Choroid plexus epithelial cell (primary cell): Measurements from ENCODE around the gene KCNQ1.

Source experiments
- DNase-seq: peaks from one replicate; pipeline ENCODE4 v3.0.0-alpha.2; 2010; ENCODE audit warnings: low read depth
- H3K4me3 ChIP-seq: 2 replicates; pipeline ENCODE4 v1.5.1; 2011; ENCODE audit warnings: low read depth, mild to moderate bottlenecking, control low read depth, low read length, moderate library complexity
- TF ChIP-seq, protein P1 (sequence below): conservative IDR thresholded peaks from 2 replicates; pipeline ENCODE4 v1.5.1; 2011; ENCODE audit warnings: low read depth, mild to moderate bottlenecking, control low read depth, inconsistent platforms, low read length, moderate library complexity

The KCNQ1 gene

DNA sequence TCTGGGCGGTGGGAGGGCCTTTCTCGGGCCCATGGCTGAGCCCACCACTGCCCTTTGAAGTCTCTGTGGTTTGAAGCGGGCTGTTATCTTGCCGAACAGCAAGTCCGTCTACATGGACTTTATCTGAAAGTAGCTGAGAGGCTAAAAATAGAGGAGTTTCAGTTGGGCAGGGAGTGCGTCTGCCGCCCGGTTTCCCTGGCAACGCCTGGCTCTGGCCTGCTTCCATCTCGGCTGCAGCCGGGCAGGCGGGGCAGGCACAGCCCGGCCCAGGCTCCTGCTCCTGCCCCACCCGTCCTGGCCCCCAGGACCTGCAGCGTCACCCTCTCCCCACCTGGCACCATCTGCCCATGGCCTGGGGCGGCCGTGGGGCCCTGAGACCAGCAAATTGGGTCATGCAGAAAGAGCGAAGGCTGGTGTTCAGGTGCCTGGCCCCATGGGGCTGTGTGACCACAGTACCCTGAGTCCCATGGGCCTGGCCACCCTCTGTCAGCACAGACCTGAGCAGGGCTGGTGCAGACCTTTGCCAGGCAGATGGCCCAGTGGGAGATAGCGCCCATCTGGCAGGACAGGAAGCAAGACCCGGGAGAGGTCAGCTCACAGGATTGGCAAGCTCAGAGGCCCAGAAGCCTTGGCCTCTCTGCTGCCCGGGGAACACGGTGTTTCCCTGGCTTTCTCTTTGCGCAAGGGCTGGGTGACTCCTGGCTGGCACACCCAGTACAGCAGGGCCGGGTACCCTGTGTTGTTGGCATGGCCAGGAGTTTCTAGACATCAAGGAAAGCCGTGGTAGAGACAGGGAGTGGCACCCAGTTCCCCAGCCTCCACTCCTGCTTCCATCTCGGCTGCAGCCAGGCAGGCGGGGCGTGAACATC lies 334.1 kb downstream of the KCNQ1 start:
- H3K4me3 ChIP-seq: no peak overlapping the region
- DNase-seq: peak; percentile 26
- TF ChIP-seq, protein P1, sequence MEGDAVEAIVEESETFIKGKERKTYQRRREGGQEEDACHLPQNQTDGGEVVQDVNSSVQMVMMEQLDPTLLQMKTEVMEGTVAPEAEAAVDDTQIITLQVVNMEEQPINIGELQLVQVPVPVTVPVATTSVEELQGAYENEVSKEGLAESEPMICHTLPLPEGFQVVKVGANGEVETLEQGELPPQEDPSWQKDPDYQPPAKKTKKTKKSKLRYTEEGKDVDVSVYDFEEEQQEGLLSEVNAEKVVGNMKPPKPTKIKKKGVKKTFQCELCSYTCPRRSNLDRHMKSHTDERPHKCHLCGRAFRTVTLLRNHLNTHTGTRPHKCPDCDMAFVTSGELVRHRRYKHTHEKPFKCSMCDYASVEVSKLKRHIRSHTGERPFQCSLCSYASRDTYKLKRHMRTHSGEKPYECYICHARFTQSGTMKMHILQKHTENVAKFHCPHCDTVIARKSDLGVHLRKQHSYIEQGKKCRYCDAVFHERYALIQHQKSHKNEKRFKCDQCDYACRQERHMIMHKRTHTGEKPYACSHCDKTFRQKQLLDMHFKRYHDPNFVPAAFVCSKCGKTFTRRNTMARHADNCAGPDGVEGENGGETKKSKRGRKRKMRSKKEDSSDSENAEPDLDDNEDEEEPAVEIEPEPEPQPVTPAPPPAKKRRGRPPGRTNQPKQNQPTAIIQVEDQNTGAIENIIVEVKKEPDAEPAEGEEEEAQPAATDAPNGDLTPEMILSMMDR: no peak

DNA sequence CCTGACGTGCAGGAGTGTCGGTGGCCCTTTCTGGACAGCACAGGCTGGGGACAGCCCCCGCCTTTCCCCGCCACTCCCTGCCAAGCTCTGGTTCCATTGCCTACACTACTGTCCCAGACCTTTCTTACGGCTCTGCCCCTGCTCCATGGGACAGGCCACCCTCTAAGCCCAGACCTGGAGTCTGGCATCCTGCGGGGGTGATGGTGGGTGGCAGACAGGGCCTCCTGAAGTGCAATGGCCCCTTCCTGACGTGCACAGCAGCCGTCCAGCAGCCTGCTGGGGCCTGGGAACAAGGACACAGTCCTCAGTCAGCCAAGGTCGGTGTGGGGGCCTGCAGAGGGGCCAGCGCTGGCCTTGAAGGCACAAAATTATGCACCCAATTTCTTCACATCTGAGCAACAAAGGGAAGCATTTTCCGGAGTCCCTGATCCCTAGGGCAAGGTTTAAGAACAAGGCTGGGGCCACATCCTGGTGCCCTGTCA lies 334.7 kb downstream of the KCNQ1 start:
- TF ChIP-seq, protein P1: no peak
- no peak overlapping the region for H3K4me3 ChIP-seq
- DNase-seq: no peak

DNA sequence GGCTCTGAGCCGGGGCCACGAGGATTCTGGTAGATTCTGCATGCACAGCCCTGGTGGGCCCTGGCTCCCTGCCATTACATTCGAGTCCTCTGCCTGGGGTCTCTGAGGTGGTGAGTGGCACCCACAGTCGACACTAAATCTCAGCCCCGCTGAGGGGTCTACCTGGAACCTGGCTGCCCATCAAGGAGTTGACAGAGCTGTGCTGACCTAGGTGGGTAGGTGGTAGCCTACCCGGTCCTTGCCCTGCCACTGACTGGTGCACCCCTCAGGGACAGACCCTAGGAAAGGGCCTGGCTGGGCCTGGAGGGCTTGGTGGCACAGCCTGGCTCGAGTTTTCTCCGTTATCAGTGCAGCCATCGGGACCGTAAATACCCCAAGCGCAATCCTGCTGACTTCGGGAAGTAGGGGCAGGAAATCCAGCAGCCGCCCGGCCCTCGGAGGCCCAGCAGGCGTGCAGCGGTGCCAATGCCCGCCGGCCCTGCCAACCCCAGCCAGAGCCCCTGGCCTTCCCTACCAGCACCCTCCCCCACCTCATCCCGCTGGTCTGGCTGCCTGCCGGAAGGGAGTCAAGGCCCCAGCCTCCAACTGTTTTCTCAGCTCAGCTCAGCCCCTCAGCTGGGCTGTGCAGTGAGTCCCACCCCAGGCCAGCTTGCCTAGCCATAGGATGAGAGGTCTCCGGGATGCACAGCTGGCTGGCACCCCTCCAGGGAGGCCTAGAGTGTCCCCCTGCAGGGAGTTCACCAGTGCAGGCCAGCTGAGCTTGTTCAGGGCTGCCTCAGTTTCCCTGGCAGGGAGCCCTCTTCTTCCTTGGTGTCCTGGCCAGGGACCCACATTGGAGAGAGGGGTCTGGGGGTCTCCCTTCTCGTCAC lies 335.4 kb downstream of the KCNQ1 start:
- no peak overlapping the region for H3K4me3 ChIP-seq
- peak; percentile 22 for DNase-seq
- TF ChIP-seq, protein P1: no peak

DNA sequence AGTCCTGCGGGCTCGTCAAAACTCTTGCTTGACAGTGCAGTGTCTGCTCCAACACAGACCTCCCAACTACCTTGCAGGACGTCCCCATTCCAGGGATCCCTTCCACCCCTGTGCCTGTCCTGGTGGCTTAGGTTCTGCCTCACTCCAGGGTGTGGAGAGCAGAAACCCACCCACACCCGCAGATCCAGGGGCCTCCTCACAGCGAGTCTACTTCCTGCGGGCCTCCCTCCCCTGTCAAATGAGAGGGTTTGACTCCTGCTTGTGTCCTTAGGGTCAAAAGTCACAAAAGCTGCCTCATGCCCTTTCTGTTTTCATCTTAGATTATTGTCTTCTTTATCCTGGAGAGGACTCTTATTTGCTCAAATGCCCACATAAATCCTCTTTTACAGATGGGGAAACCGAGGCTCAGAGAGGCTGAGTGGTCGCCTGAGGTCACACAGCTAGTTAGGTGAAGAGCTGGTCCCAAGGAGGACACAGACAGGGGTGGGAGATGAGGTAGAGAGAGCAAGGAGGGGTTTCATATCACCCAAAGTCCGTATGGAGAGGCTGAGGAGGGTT lies 336.1 kb downstream of the KCNQ1 start:
- no peak for DNase-seq
- H3K4me3 ChIP-seq: no peak overlapping the region
- TF ChIP-seq, protein P1: no peak

DNA sequence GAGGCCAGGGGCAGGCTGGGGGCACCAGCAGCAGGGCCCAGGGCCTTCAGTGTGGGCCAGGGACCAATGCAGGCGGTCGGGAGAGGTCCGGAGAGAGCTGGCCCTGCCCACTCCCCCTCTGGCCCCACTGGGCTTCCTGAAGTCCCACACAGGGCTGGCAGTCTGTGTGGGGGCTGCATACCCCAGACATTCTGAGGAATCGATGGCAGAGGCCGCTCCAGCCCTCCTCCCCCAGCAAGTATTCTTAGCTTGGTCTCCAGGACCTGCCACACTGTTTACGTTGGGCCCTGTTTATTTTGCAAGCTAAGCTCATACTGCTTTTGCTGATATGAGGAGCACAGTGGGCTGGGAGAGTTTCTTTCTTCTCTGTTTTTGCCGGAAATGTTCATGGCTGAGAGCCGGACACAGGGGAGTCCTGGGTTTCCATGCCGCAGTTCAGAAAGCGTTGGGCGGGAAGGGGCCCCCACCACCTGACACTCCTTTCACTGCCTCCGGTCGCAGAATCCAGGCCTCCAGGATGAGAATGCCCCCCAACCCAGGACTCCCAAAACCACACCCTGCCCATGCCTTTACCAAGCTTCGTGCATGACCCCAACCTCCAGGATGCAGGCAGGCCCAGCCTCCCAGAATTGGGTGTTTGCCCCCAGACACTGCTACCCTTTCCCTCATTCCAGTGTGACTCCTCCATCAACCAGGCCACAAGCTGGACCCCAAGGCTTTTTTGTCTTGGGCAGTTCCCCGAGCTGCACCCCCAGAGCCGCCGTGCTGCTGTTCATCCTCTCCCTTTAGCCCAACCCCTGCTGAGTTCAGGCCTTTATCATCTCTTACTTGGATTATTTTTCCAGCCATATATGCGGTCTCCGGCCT lies 336.8 kb downstream of the KCNQ1 start:
- no peak overlapping the region for H3K4me3 ChIP-seq
- peak; percentile 53 for DNase-seq
- TF ChIP-seq, protein P1: no peak

DNA sequence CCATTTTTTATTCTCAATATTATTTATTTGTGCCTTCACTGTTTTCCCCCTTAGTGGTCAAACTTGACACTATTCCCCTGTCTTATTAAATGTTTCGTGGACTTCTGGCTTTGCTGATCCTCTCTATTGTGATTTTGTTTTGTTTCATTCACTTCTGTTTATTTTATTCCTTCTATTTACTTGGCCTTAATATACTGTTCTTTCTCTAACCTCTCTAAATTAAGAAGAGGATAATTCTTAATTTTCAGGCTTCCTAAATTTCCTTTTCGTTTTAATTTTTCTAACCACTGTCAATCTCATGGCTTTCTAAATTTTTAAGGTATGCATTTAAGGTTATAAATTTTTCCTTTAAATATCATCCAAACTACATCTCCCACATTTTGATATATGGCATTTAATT lies 338.0 kb downstream of the KCNQ1 start:
- DNase-seq: no peak
- TF ChIP-seq, protein P1: no peak
- no peak overlapping the region for H3K4me3 ChIP-seq
